Activated T-helper 1 cell treated with anti-CD3 and anti-CD28 coated beads, Interleukin-12 subunit alpha, Interleukin-12 subunit beta, Interleukin-2, Interleukin-4 antibody, amounts not matched to agents 30 ng/mL and 10 ng/mL and 1 ng/mL, durations not matched to agents 14 hours and 24 hours and 36 hours (primary cell): ENCODE results near the gene CCNB1IP1. TPM values are rescaled to one million over a fixed set of nuclear protein-coding genes. Genes with fewer than 3 reads are reported as not detected.
"Not testable (repeated sequence)": the region's sequence is repeated elsewhere in the genome, so short reads cannot be mapped to it uniquely, and the experiment has no call there.

Experiments
- DNase-seq: peaks from one replicate; pipeline ENCODE4 v3.0.0; 2021; ENCODE audit warnings: low spot score
- H3K27ac Mint-ChIP-seq: one replicate; pipeline ENCODE4 v1.8.0; 2021; ENCODE audit warnings: mild to moderate bottlenecking, mixed read lengths
- H3K27me3 Mint-ChIP-seq: one replicate; pipeline ENCODE4 v1.8.0; 2022; ENCODE audit warnings: mild to moderate bottlenecking, moderate library complexity, mixed read lengths; ENCODE audit not compliant: insufficient read depth
- H3K36me3 Mint-ChIP-seq: one replicate; pipeline ENCODE4 v1.8.0; 2021; ENCODE audit warnings: low read depth, mixed read lengths
- H3K4me1 Mint-ChIP-seq: one replicate; pipeline ENCODE4 v1.8.0; 2021; ENCODE audit warnings: low read depth, mixed read lengths
- H3K4me3 Mint-ChIP-seq: one replicate; pipeline ENCODE4 v1.8.0; 2021; ENCODE audit warnings: mild to moderate bottlenecking, moderate library complexity, mixed read lengths
- H3K9me3 Mint-ChIP-seq: one replicate; pipeline ENCODE4 v1.8.0; 2021; ENCODE audit warnings: mixed read lengths
- intact Hi-C: fragments of 100-400 bp; cut with micrococcal nuclease; formaldehyde crosslinking; loops from one replicate; pipeline ENCODE4 v1.15.1; 2024
- total RNA-seq: library from RNA; stranded (reverse); gene quantifications from 2 replicates; pipeline ENCODE4 v1.2.3, GENCODE V29; 2022

Gene CCNB1IP1
- total RNA-seq, 1 donor from 2014 or later = 72.5 TPM

- no peak overlapping the region for H3K27ac Mint-ChIP-seq
- no peaks in the 10 kb centered on the region for H3K27me3 Mint-ChIP-seq
- no peak overlapping the region for H3K4me3 Mint-ChIP-seq
- peaks cover 27% of the 10 kb centered on the region for H3K36me3 Mint-ChIP-seq
- H3K9me3 Mint-ChIP-seq = peaks cover 28% of the 10 kb centered on the region
- DNase-seq = no peak
- no peaks in the 10 kb centered on the region for H3K4me1 Mint-ChIP-seq
- intact Hi-C loops = no loop called here
These were observed 55.7 kb downstream of the CCNB1IP1 start for GRCh38 chr14:20277409-20277808.

GRCh38 chr14:20274062-20274461 lies 59.0 kb downstream of the CCNB1IP1 start:
- Mint-ChIP-seq H3K27me3 (no peaks in the 10 kb centered on the region), H3K9me3 (peaks cover 37% of the 10 kb centered on the region), H3K27ac (no peak overlapping the region), H3K36me3 (peaks cover 12% of the 10 kb centered on the region), H3K4me3 (no peak overlapping the region), H3K4me1 (no peaks in the 10 kb centered on the region)
- intact Hi-C loops = no loop called here
- no peak for DNase-seq

- DNase-seq, H3K36me3 Mint-ChIP-seq, H3K4me1 Mint-ChIP-seq, H3K27ac Mint-ChIP-seq, intact Hi-C loops, H3K27me3 Mint-ChIP-seq, H3K9me3 Mint-ChIP-seq, H3K4me3 Mint-ChIP-seq: not testable (repeated sequence)
These were observed 68.7 kb downstream of the CCNB1IP1 start for GRCh38 chr14:20264361-20264760.

GRCh38 chr14:20262642-20263128 lies 70.4 kb downstream of the CCNB1IP1 start:
- H3K27me3 Mint-ChIP-seq = peaks cover 3% of the 10 kb centered on the region
- H3K9me3 Mint-ChIP-seq = no peaks in the 10 kb centered on the region
- no peak overlapping the region for H3K27ac Mint-ChIP-seq
- H3K4me1 Mint-ChIP-seq = no peaks in the 10 kb centered on the region
- DNase-seq = no peak
- intact Hi-C loops = no loop called here
- H3K4me3 Mint-ChIP-seq = no peak overlapping the region
- no peaks in the 10 kb centered on the region for H3K36me3 Mint-ChIP-seq

Other genes starting within 250 kb of the CCNB1IP1 start
- not detected in 2 replicates for gene OR4K17, start 222.5 kb downstream of the CCNB1IP1 start, total RNA-seq
- gene OR4N5, start 194.5 kb downstream of the CCNB1IP1 start, total RNA-seq = not detected in 2 replicates
- not detected in 2 replicates for gene OR11G2, start 142.4 kb downstream of the CCNB1IP1 start, total RNA-seq
- gene OR11H6, start 109.6 kb downstream of the CCNB1IP1 start, total RNA-seq = not detected in 2 replicates
- not detected in 2 replicates for gene OR11H7, start 104.3 kb downstream of the CCNB1IP1 start, total RNA-seq
- not detected in 2 replicates for gene OR11H4, start 94.0 kb downstream of the CCNB1IP1 start, total RNA-seq
- 33.0 and 33.7 TPM in 2 replicates for gene TTC5, start 27.3 kb downstream of the CCNB1IP1 start, total RNA-seq
- 32.5 and 36.6 TPM in 2 replicates for gene PARP2, start 10.4 kb upstream of the CCNB1IP1 start, total RNA-seq
- 39.3 and 41.9 TPM in 2 replicates for gene TEP1, start 80.2 kb upstream of the CCNB1IP1 start, total RNA-seq
- 0.05 TPM in 2 replicates for gene KLHL33, start 102.9 kb upstream of the CCNB1IP1 start, total RNA-seq
- 69.6 and 77.4 TPM in 2 replicates for gene OSGEP, start 121.5 kb upstream of the CCNB1IP1 start, total RNA-seq
- 236 and 242 TPM in 2 replicates for gene APEX1, start 121.9 kb upstream of the CCNB1IP1 start, total RNA-seq
- gene PIP4P1, start 128.2 kb upstream of the CCNB1IP1 start, total RNA-seq = 36.6 and 37.0 TPM in 2 replicates
- gene PNP, start 136.1 kb upstream of the CCNB1IP1 start, total RNA-seq = 149 TPM in 2 replicates
- gene RNASE10, start 172.3 kb upstream of the CCNB1IP1 start, total RNA-seq = 0.26 and 0.29 TPM in 2 replicates
- not detected in 2 replicates for gene RNASE9, start 227.8 kb upstream of the CCNB1IP1 start, total RNA-seq